HepG2 (cell line): Measurements from ENCODE around the gene ISG20L2. TPM values are rescaled to one million over a fixed set of nuclear protein-coding genes. Genes with fewer than 3 reads are reported as not detected.
A peak's percentile ranks its signal among the peaks of the same experiment; 100 is the strongest.

Source experiments
- ATAC-seq: fragments of 200-7000 bp; cut with Tn5 transposase; 3 replicates; pipeline ENCODE4 v1.9.1; 2020; ENCODE audit warnings: mild to moderate bottlenecking, moderate library complexity
- BruUV-seq: library from RNA; stranded (reverse); fragments of 400-500 nt; replicated peaks from 2 replicates; lab custom pipeline; 2021; lab: Mats Ljungman, UMichigan
- CTCF ChIA-PET: fragments of 300-600 bp; formaldehyde crosslinking; extraction: SDS; loops from one replicate; lab custom pipeline; 2021; ENCODE audit warnings: low total read pairs, inconsistent platforms, low intra/inter-chr PET ratio; lab: Yijun Ruan, JAX
- POLR2A ChIA-PET: fragments of 350-600 bp; sonication (Branson Sonifier 250); formaldehyde crosslinking; loops from one replicate; lab custom pipeline; 2020; ENCODE audit warnings: antibody characterized with exemption, inconsistent platforms; lab: Yijun Ruan, JAX
- DNase-seq: peaks from one replicate; pipeline ENCODE4 v3.0.0-alpha.2; 2015; ENCODE audit warnings: low spot score
- FAIRE-seq: peaks from 3 replicates; lab custom pipeline; 2011; peaks lifted over from hg19 to GRCh38; lab: Jason Lieb, UNC
- H2AFZ ChIP-seq: one replicate; pipeline ENCODE4 v1.6.1; 2011; ENCODE audit warnings: low read length, inconsistent platforms
- H3K27ac ChIP-seq: fragments of 300-600 bp; 3 replicates; pipeline ENCODE4 v1.8.0; 2011; ENCODE audit warnings: mixed run types, mild to moderate bottlenecking, mixed read lengths, low read length, inconsistent platforms; ENCODE audit not compliant: insufficient read depth; ENCODE audit errors: extremely low read length
- H3K27me3 ChIP-seq, 2 experiments: fragments of 200-600 bp in 1 of 2; 2 replicates in 1 of 2; 3 replicates in 1 of 2; pipeline versions ENCODE4 v1.6.0 to v1.8.0; 2011; ENCODE audit warnings: low read length in 2 of 2, mild to moderate bottlenecking in 2 of 2, moderate library complexity in 2 of 2, inconsistent platforms in 1 of 2; ENCODE audit not compliant: insufficient read depth in 2 of 2, control insufficient read depth in 1 of 2
- H3K36me3 ChIP-seq, 2 experiments: fragments of 200-600 bp in 1 of 2; replicated peaks in 1 of 2; 2 replicates in 1 of 2; 3 replicates in 1 of 2; pipeline versions ENCODE4 v1.5.1 to v1.8.0; 2011; ENCODE audit warnings: low read length in 2 of 2, inconsistent platforms in 1 of 2; ENCODE audit not compliant: insufficient read depth in 2 of 2, control insufficient read depth in 1 of 2
- H3K4me1 ChIP-seq: 2 replicates; pipeline ENCODE4 v1.5.1; 2012; ENCODE audit warnings: low read length, inconsistent platforms; ENCODE audit not compliant: insufficient read depth
- H3K4me2 ChIP-seq: 2 replicates; pipeline ENCODE4 v1.6.0; 2011; ENCODE audit warnings: low read depth, low read length, inconsistent platforms
- H3K4me3 ChIP-seq, 3 experiments: fragments of 200-600 bp in 1 of 3; sonication (generic), shearing (Covaris generic) in 1 of 3; replicated peaks in 1 of 3; 2 replicates each; pipeline ENCODE4 v1.5.1; 2011 to 2016; ENCODE audit warnings: low read length in 3 of 3, inconsistent platforms in 2 of 3, low read depth in 2 of 3, mild to moderate bottlenecking in 2 of 3, control low read depth in 1 of 3, mixed read lengths in 1 of 3; ENCODE audit not compliant: insufficient read depth in 1 of 3
- H3K79me2 ChIP-seq: one replicate; pipeline ENCODE4 v1.6.1; 2011; ENCODE audit warnings: low read length, inconsistent platforms; ENCODE audit not compliant: insufficient read depth
- H3K9ac ChIP-seq: 2 replicates; pipeline ENCODE4 v1.6.0; 2011; ENCODE audit warnings: mild to moderate bottlenecking, low read depth, low read length, inconsistent platforms; ENCODE audit not compliant: insufficient read depth
- H3K9me3 ChIP-seq: 2 replicates; pipeline ENCODE4 v1.5.1; 2012; ENCODE audit warnings: mild to moderate bottlenecking, low read length
- H4K20me1 ChIP-seq: 2 replicates; pipeline ENCODE4 v1.6.0; 2011; ENCODE audit warnings: inconsistent platforms, mild to moderate bottlenecking, low read length, moderate library complexity; ENCODE audit not compliant: insufficient read depth
- ATF5 ChIP-seq: sonication (generic); formaldehyde crosslinking; IDR thresholded peaks from 2 replicates; pipeline ENCODE4 v1.4.0; 2020; ENCODE audit warnings: mild to moderate bottlenecking, low read depth, missing genetic modification reagents
- BRCA1 ChIP-seq: sonication (generic); formaldehyde crosslinking; IDR thresholded peaks from 2 replicates; pipeline ENCODE4 v1.4.0; 2020; ENCODE audit warnings: missing genetic modification reagents
- MBD4 ChIP-seq: IDR thresholded peaks from 2 replicates; pipeline ENCODE4 v1.6.1; 2012; ENCODE audit warnings: low read length, inconsistent platforms, borderline replicate concordance
- MLX ChIP-seq: IDR thresholded peaks from 2 replicates; pipeline ENCODE4 v1.6.1; 2016
- ZBTB44 ChIP-seq: sonication (generic); formaldehyde crosslinking; IDR thresholded peaks from 2 replicates; pipeline ENCODE4 v1.4.0; 2020; ENCODE audit warnings: missing genetic modification reagents
- ZFX ChIP-seq: sonication (generic); formaldehyde crosslinking; IDR thresholded peaks from 2 replicates; pipeline ENCODE4 v1.4.0; 2020; ENCODE audit warnings: mild to moderate bottlenecking, low read depth, missing genetic modification reagents, moderate library complexity
- ZNF660 ChIP-seq: sonication (generic); formaldehyde crosslinking; IDR thresholded peaks from 2 replicates; pipeline ENCODE4 v1.5.1; 2020; ENCODE audit warnings: mild to moderate bottlenecking, low read depth, missing genetic modification reagents, borderline replicate concordance
- ZNF687 ChIP-seq: sonication (generic); formaldehyde crosslinking; IDR thresholded peaks from 2 replicates; pipeline ENCODE4 v1.5.1; 2020; ENCODE audit warnings: mild to moderate bottlenecking, missing genetic modification reagents, moderate library complexity
- ZNF788 ChIP-seq: sonication (generic); formaldehyde crosslinking; IDR thresholded peaks from 2 replicates; pipeline ENCODE4 v1.5.0; 2020; ENCODE audit warnings: mild to moderate bottlenecking, missing genetic modification reagents, borderline replicate concordance
- ZSCAN9 ChIP-seq: IDR thresholded peaks from 2 replicates; pipeline ENCODE4 v1.6.1; 2016; ENCODE audit warnings: borderline replicate concordance
- WGBS: methylation state at CpG from one replicate; pipeline ENCODE4 v1.1.6; 2017; ENCODE audit warnings: low lambda C conversion rate; 5-methylcytosine and 5-hydroxymethylcytosine counted together
- in situ Hi-C: cut with HindIII; loops from 2 replicates; pipeline ENCODE4 v1.10.0; 2017; ENCODE audit warnings: low pct_unique_long_range_greater_than_20kb; ENCODE audit not compliant: extremely low pct_ligation_motif_present
- intact Hi-C: fragments of 100-400 bp; cut with micrococcal nuclease; formaldehyde crosslinking; loops from one replicate; pipeline ENCODE4 v1.10.0; 2022; ENCODE audit not compliant: unreplicated experiment
- polyA plus RNA-seq, 8 experiments: library from polyadenylated mRNA; depleted of rRNA in 3 of 8; stranded (reverse) in 7 of 8; unstranded in 1 of 8; fragments of >200 nt; fragmentation: Illumina TruSeq in 4 of 8; extraction: Trizol in 4 of 8; gene quantifications; 2 replicates each; pipeline versions ENCODE4 v1.2.1 to v1.2.3, GENCODE V29; 2011 to 2016; ENCODE audit warnings: low read depth in 4 of 8, missing spikeins in 1 of 8, mixed read lengths in 1 of 8; ENCODE audit not compliant: insufficient read depth in 1 of 8
- total RNA-seq, 5 experiments: library from RNA; depleted of rRNA; stranded (reverse); fragments of >200 nt; fragmentation: Illumina TruSeq; extraction: Trizol; gene quantifications; 2 replicates each; pipeline ENCODE4 v1.2.3, GENCODE V29; 2016; ENCODE audit warnings: low read depth in 1 of 5

ISG20L2 gene
- total and polyA plus RNA-seq, 2 of the 13 experiments (the other 11 are each of a cell fraction or from before 2014, with no cell fraction given), result 19.8 to 21.3 TPM

- FAIRE-seq (no peak), DNase-seq (no peak), ATAC-seq (peak; percentile 17; the same call in 1 of the 3 replicates)
- H3K9me3 ChIP-seq, result no peaks in the 10 kb centered on the region
- no peak overlapping the region for H3K27ac ChIP-seq
- no peaks in the 10 kb centered on the region for H3K79me2 ChIP-seq
- TF ChIP-seq ZNF687 (CRISPR knock-in tag) (0 out of 2 replicates have a peak, but pooled peaks have one; percentile 16), ZSCAN9 (CRISPR knock-in tag) (no peak)
- in situ Hi-C loops (loop anchor here (10.0 kb wide), 2 partner anchors 166 to 226 kb away; partner anchors contain the start of genes LRRC71 and NTRK1), intact Hi-C loops (no loop called here)
- H3K4me2 ChIP-seq, result no peak overlapping the region
- no peak overlapping the region for H3K4me3 ChIP-seq
- no peak overlapping the region for H2AFZ ChIP-seq
- H3K27me3 ChIP-seq, result peaks cover 4 to 43% of the 10 kb centered on the region in 2 experiments
- no peaks in the 10 kb centered on the region for H3K36me3 ChIP-seq
- H4K20me1 ChIP-seq, result no peaks in the 10 kb centered on the region
- H3K4me1 ChIP-seq, result peaks cover 10% of the 10 kb centered on the region
- no TSS peak for BruUV-seq
- H3K9ac ChIP-seq, result no peak overlapping the region
- WGBS, result 0% methylated on average over 1 of the region's 1 CpG
- POLR2A ChIA-PET, result no interaction called here
- CTCF ChIA-PET, result no interaction called here
Observed at GRCh38 chr1:156698995-156699394, 29.6 kb downstream of the ISG20L2 start.

- Histone ChIP-seq H3K36me3 (no peaks in the 10 kb centered on the region), H3K4me3 (no peak overlapping the region), H3K9me3 (no peaks in the 10 kb centered on the region), H4K20me1 (no peaks in the 10 kb centered on the region), H3K79me2 (no peaks in the 10 kb centered on the region), H3K27ac (no peak overlapping the region), H3K4me1 (peaks cover 25% of the 10 kb centered on the region), H3K27me3 (peaks cover 1 to 45% of the 10 kb centered on the region in 2 experiments; a peak in 4 of 5 replicates), H2AFZ (no peak overlapping the region), H3K4me2 (no peak overlapping the region)
- in situ Hi-C loops (loop anchor here (10.0 kb wide), 2 partner anchors 167 to 227 kb away; partner anchors contain the start of genes LRRC71 and NTRK1), intact Hi-C loops (no loop called here)
- ChIA-PET CTCF (no interaction called here), POLR2A (no interaction called here)
- FAIRE-seq (no peak), DNase-seq (no peak), ATAC-seq (peak; percentile 18; the same call in 1 of the 3 replicates)
- 27% methylated on average over 8 of the region's 8 CpGs for WGBS
- TF ChIP-seq ZBTB44 (CRISPR knock-in tag), result no peak
- no peak for TF ChIP-seq ZNF660 (CRISPR knock-in tag)
- no peak for TF ChIP-seq ZFX (CRISPR knock-in tag)
- TF ChIP-seq ZNF788, result no peak
- TF ChIP-seq MBD4, result no peak
- TF ChIP-seq ATF5 (CRISPR knock-in tag), result no peak
- no peak for TF ChIP-seq MLX (CRISPR knock-in tag)
- TF ChIP-seq BRCA1 (CRISPR knock-in tag), result no peak
- TF ChIP-seq, all 625 proteins: peak for 0
- H3K9ac ChIP-seq, result no peak overlapping the region
- BruUV-seq, result no TSS peak
Observed at GRCh38 chr1:156697481-156697880, 31.1 kb downstream of the ISG20L2 start.
